ENCODE measurements around the gene RXFP1. TPM values are rescaled to one million over a fixed set of nuclear protein-coding genes. Genes with fewer than 3 reads are reported as not detected.

The RXFP1 gene
- polyA plus RNA-seq, 6 donors from 2014 or later, result not detected

- Mint-ChIP-seq H3K27ac (no peak overlapping the region), H3K36me3 (no peaks in the 10 kb centered on the region)
- no peak for DNase-seq
These were observed 45.2 kb downstream of the RXFP1 start for GRCh38 chr4:158566860-158567259.

DNA sequence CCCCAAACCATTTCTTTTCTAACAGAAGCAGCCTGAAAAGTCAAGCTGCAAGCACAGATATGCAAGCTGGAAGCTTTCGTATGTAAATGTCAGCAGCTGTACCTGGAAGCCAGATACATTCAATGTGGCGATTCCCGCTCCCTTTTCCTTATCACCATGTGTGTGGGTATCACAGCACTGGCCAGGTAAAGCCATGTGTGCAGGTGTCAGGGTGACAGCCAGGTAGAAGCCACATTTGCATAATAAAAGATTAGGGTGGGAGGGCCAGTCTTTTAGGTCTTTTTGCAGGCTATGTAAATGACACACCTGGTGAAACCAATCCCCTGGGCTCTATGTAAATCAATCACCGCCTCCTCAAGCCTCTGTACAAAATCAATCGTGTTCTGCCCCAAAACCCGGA is 50.1 kb downstream of the RXFP1 start:
- peaks cover 0 to 5% (median 0%) of the 10 kb centered on the region in 7 donors for H3K9me3 Mint-ChIP-seq
- H3K4me1 Mint-ChIP-seq, result no peaks in the 10 kb centered on the region
- H3K27ac Mint-ChIP-seq, result no peak overlapping the region
- H3K27me3 Mint-ChIP-seq, result peaks cover 0 to 8% (median 7%) of the 10 kb centered on the region in 3 donors
- DNase-seq (no peak), ATAC-seq (ENCODE audit: low read depth in 2 of 2) (no peak)
- no peaks in the 10 kb centered on the region for H3K36me3 Mint-ChIP-seq
- no peak overlapping the region for H3K4me3 Mint-ChIP-seq

More at GRCh38 chr4:158566860-158567259, 45.2 kb downstream of the RXFP1 start:
- Mint-ChIP-seq H3K9me3 (peaks cover 0 to 5% (median 0%) of the 10 kb centered on the region in 7 donors), H3K4me1 (no peaks in the 10 kb centered on the region), H3K4me3 (no peak overlapping the region), H3K27me3 (peaks cover 0 to 12% (median 0%) of the 10 kb centered on the region in 3 donors)
- ATAC-seq (ENCODE audit: low read depth in 2 of 2), result no peak

DNA sequence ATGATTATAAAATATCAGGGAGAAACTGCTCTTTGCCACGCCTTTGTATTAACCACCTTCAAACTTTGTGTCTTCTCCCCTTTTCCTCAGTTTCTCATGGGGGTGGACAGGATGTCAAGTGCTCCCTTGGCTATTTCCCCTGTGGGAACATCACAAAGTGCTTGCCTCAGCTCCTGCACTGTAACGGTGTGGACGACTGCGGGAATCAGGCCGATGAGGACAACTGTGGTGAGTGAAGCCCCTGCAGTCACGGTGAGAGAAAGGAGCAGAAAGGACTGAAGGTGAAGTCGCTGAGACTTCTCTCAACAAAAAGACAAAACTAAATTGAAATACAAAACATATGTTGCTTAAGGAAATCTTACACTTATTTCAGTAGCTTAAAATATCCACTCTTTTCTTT is 50.9 kb downstream of the RXFP1 start:
- Mint-ChIP-seq H3K36me3 (no peaks in the 10 kb centered on the region), H3K4me3 (no peak overlapping the region), H3K27ac (no peak overlapping the region), H3K4me1 (no peaks in the 10 kb centered on the region), H3K9me3 (peaks cover 0 to 3% (median 0%) of the 10 kb centered on the region in 7 donors), H3K27me3 (peaks cover 0 to 8% (median 7%) of the 10 kb centered on the region in 3 donors)
- no peak for DNase-seq
- no peak for ATAC-seq (ENCODE audit: low read depth in 2 of 2)

GRCh38 chr4:158578476-158578875 is 56.8 kb downstream of the RXFP1 start:
- Mint-ChIP-seq H3K9me3 (peaks cover 0 to 3% (median 0%) of the 10 kb centered on the region in 7 donors), H3K36me3 (no peaks in the 10 kb centered on the region), H3K27ac (no peak overlapping the region), H3K27me3 (peaks cover 0 to 5% (median 0%) of the 10 kb centered on the region in 3 donors), H3K4me3 (no peak overlapping the region), H3K4me1 (no peaks in the 10 kb centered on the region)
- no peak for DNase-seq
- ATAC-seq (ENCODE audit: low read depth in 2 of 2), result no peak

DNA sequence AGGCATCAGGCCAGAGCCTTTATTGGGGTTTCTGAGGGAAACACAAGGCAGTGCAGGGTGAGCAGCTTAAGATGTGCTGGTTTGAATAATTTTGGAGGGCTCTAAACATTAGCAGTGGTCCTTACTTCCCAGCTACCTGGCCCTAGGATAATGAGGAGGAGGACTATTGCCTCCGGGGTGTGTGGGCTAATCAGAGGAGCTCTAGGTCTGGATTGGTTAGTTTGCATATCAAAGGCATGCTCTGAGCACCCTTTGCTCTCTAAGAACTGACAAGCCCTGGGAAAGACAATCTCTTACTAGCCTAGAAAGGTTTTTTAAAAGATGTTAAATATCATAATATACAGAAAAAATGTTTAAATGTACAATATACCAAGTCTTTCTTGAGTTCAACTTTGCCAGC is 58.4 kb downstream of the RXFP1 start:
- H3K4me3 Mint-ChIP-seq, result no peak overlapping the region
- H3K27me3 Mint-ChIP-seq, result peaks cover 0 to 5% (median 4%) of the 10 kb centered on the region in 3 donors
- DNase-seq (no peak), ATAC-seq (ENCODE audit: low read depth in 2 of 2) (no peak)
- H3K27ac Mint-ChIP-seq, result no peak overlapping the region
- H3K4me1 Mint-ChIP-seq, result no peaks in the 10 kb centered on the region
- H3K36me3 Mint-ChIP-seq, result no peaks in the 10 kb centered on the region
- peaks cover 0 to 3% (median 0%) of the 10 kb centered on the region in 7 donors for H3K9me3 Mint-ChIP-seq

- Mint-ChIP-seq H3K4me1 (no peaks in the 10 kb centered on the region), H3K36me3 (no peaks in the 10 kb centered on the region), H3K27ac (no peak overlapping the region), H3K9me3 (peaks cover 0 to 3% (median 0%) of the 10 kb centered on the region in 7 donors), H3K4me3 (no peak overlapping the region), H3K27me3 (peaks cover 0 to 5% (median 4%) of the 10 kb centered on the region in 3 donors)
- DNase-seq (no peak), ATAC-seq (ENCODE audit: low read depth in 2 of 2) (no peak)
These were observed 59.5 kb downstream of the RXFP1 start for GRCh38 chr4:158581161-158581560.

DNA sequence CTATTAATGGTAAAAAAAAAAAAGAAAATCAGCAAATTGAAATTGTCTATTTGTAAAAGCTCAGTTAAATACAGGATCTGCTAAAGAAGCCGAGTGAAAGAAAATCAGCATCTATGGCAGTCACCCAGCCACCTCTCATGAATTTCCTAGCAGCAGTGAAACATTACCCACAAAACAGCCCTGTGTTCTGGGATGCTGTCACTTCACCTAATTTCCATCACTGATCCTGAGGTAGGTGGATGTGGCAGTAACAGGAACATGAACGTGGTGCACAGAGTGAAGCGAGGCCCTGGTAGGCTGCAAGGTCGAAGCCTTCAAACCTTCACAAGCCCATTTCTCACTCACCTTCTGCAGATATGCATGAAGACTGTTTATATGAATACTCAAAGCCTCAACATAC is 65.2 kb downstream of the RXFP1 start:
- no peaks in the 10 kb centered on the region for H3K36me3 Mint-ChIP-seq
- H3K9me3 Mint-ChIP-seq, result peaks cover 0 to 3% (median 0%) of the 10 kb centered on the region in 7 donors
- no peaks in the 10 kb centered on the region for H3K4me1 Mint-ChIP-seq
- ATAC-seq (ENCODE audit: low read depth in 2 of 2) (no peak), DNase-seq (no peak)
- peaks cover 8 to 19% (median 8%) of the 10 kb centered on the region in 3 donors for H3K27me3 Mint-ChIP-seq
- H3K27ac Mint-ChIP-seq, result no peak overlapping the region
- H3K4me3 Mint-ChIP-seq, result no peak overlapping the region

- Mint-ChIP-seq H3K27me3 (peaks cover 8 to 24% (median 8%) of the 10 kb centered on the region in 3 donors), H3K9me3 (peaks cover 0 to 3% (median 0%) of the 10 kb centered on the region in 7 donors), H3K4me1 (no peaks in the 10 kb centered on the region), H3K4me3 (no peak overlapping the region), H3K27ac (no peak overlapping the region), H3K36me3 (no peaks in the 10 kb centered on the region)
- DNase-seq (no peak), ATAC-seq (ENCODE audit: low read depth in 2 of 2) (no peak)
These were observed 66.6 kb downstream of the RXFP1 start for GRCh38 chr4:158588285-158588684.

DNA sequence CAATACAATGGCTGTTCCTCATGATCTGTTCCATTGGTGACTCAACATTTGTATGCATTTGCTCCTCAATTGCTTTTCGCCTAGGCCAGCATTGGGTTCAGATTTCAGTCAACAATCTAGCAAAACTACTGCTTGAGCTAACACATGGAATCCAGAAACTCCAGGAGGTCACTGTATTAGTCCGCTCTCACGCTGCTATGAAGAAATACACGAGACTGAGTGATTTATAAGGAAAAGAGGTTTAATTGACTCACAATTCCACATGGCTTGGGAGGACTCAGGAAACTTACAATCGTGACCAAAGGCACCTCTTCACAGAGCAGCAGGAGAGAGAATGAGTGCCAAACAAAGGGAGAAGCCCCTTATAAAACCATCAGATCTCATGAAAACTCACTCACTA is 67.1 kb downstream of the RXFP1 start:
- H3K9me3 Mint-ChIP-seq, result peaks cover 0 to 3% (median 0%) of the 10 kb centered on the region in 7 donors
- H3K27me3 Mint-ChIP-seq, result peaks cover 5 to 24% (median 8%) of the 10 kb centered on the region in 3 donors
- H3K4me1 Mint-ChIP-seq, result no peaks in the 10 kb centered on the region
- H3K4me3 Mint-ChIP-seq, result no peak overlapping the region
- no peak for DNase-seq
- no peak for ATAC-seq (ENCODE audit: low read depth in 2 of 2)
- no peaks in the 10 kb centered on the region for H3K36me3 Mint-ChIP-seq
- peak overlapping the region in 1 of 6 donors; percentile 69 for H3K27ac Mint-ChIP-seq

GRCh38 chr4:158590306-158590705 is 68.6 kb downstream of the RXFP1 start:
- peaks cover 5 to 24% (median 8%) of the 10 kb centered on the region in 3 donors for H3K27me3 Mint-ChIP-seq

GRCh38 chr4:158590824-158591223 is 69.1 kb downstream of the RXFP1 start:
- Mint-ChIP-seq H3K9me3 (peaks cover 0 to 3% (median 0%) of the 10 kb centered on the region in 7 donors), H3K4me1 (no peaks in the 10 kb centered on the region), H3K4me3 (no peak overlapping the region), H3K27ac (no peak overlapping the region), H3K36me3 (no peaks in the 10 kb centered on the region), H3K27me3 (peaks cover 5 to 24% (median 8%) of the 10 kb centered on the region in 3 donors)
- no peak for DNase-seq
- ATAC-seq (ENCODE audit: low read depth in 2 of 2), result no peak

More at GRCh38 chr4:158590306-158590705, 68.6 kb downstream of the RXFP1 start:
- H3K36me3 Mint-ChIP-seq, result no peaks in the 10 kb centered on the region
- no peak overlapping the region for H3K27ac Mint-ChIP-seq
- no peak for DNase-seq
- ATAC-seq (ENCODE audit: low read depth in 2 of 2), result no peak
- H3K9me3 Mint-ChIP-seq, result peaks cover 0 to 3% (median 0%) of the 10 kb centered on the region in 7 donors
- H3K4me3 Mint-ChIP-seq, result no peak overlapping the region
- no peaks in the 10 kb centered on the region for H3K4me1 Mint-ChIP-seq

- Mint-ChIP-seq H3K27me3 (peaks cover 4 to 17% (median 6%) of the 10 kb centered on the region in 3 donors), H3K4me3 (no peak overlapping the region), H3K27ac (no peak overlapping the region), H3K36me3 (no peaks in the 10 kb centered on the region), H3K4me1 (no peaks in the 10 kb centered on the region), H3K9me3 (no peaks in the 10 kb centered on the region)
- ATAC-seq (ENCODE audit: low read depth in 2 of 2) (no peak), DNase-seq (no peak)
These were observed 76.4 kb downstream of the RXFP1 start for GRCh38 chr4:158597879-158598596.

DNA sequence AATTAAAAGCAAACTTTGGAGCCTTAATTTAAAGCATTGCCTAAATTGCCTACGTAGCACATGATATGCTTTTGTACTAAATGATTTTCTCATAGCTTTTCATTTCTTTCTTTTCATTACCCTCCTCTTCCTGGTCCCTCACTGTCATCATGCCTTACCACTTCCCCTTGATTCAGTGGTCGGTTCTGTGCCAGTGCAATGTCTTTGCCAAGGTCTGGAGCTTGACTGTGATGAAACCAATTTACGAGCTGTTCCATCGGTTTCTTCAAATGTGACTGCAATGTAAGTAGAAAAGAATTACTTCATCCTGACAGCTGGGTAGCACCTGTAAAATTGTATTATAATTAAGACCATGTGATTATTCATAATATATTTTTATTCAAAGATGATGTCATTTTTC is 77.5 kb downstream of the RXFP1 start:
- Mint-ChIP-seq H3K9me3 (no peaks in the 10 kb centered on the region), H3K36me3 (no peaks in the 10 kb centered on the region), H3K4me3 (no peak overlapping the region), H3K4me1 (no peaks in the 10 kb centered on the region), H3K27me3 (peaks cover 4 to 17% (median 6%) of the 10 kb centered on the region in 3 donors), H3K27ac (peak overlapping the region in 2 of 6 donors; percentile 1 to 50)
- no peak for DNase-seq
- no peak for ATAC-seq (ENCODE audit: low read depth in 2 of 2)

- H3K4me1 Mint-ChIP-seq, result no peaks in the 10 kb centered on the region
- ATAC-seq (ENCODE audit: low read depth in 2 of 2) (no peak), DNase-seq (no peak)
- no peaks in the 10 kb centered on the region for H3K9me3 Mint-ChIP-seq
- H3K27me3 Mint-ChIP-seq, result peaks cover 4 to 17% (median 6%) of the 10 kb centered on the region in 3 donors
- H3K4me3 Mint-ChIP-seq, result no peak overlapping the region
- no peak overlapping the region for H3K27ac Mint-ChIP-seq
- no peaks in the 10 kb centered on the region for H3K36me3 Mint-ChIP-seq
These were observed 78.2 kb downstream of the RXFP1 start for GRCh38 chr4:158599765-158600498.

All from naive B cell (primary cell).